A673 (cell line): ENCODE data around the gene ADCY5.

Experiments used
- CTCF ChIP-seq: fragments of 300-800, 200-600 bp; sonication (generic); conservative IDR thresholded peaks from 2 replicates; pipeline ENCODE4 v1.5.1; 2017; ENCODE audit warnings: low read depth, mild to moderate bottlenecking, antibody characterized with exemption, low read length, moderate library complexity, mixed read lengths
- EZH2 ChIP-seq: fragments of 200-600 bp; sonication (generic); IDR thresholded peaks from 2 replicates; pipeline ENCODE4 v1.6.1; 2017; ENCODE audit warnings: borderline replicate concordance, low read depth, mild to moderate bottlenecking, mixed read lengths, antibody characterized with exemption, low read length; ENCODE audit not compliant: poor library complexity, severe bottlenecking

GRCh38 chr3:123423031-123423430 lies 25.9 kb downstream of the ADCY5 start:
- no peak for TF ChIP-seq CTCF
- TF ChIP-seq EZH2: no peak
